ENCODE measurements around the gene HS6ST1. TPM values are rescaled to one million over a fixed set of nuclear protein-coding genes. Genes with fewer than 3 reads are reported as not detected.

The HS6ST1 gene
- total RNA-seq, 2 experiments from 2014 or later = 13.6 to 17.6 TPM

DNA sequence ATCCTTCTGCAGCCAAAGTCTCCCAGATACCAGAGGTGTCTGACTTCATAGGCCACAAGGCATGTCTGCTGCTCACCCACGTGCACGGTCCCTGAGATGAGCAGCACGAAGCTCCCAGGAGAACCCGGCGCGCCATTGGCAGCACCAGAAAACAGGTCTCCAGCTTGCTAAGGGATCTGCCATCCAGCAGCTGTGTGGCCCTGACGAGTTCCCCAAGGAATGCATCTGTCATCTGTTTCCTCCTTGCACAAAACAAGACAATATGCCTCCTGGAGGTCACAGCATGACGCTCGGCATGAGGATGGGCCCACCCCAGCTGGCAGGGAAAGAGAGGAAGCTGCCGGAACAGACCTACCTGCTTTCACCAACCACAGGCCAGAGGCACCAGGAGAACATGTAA, 29.2 kb downstream of the HS6ST1 start:
- DNase-seq (ENCODE audit: low spot score) = no peak

DNA sequence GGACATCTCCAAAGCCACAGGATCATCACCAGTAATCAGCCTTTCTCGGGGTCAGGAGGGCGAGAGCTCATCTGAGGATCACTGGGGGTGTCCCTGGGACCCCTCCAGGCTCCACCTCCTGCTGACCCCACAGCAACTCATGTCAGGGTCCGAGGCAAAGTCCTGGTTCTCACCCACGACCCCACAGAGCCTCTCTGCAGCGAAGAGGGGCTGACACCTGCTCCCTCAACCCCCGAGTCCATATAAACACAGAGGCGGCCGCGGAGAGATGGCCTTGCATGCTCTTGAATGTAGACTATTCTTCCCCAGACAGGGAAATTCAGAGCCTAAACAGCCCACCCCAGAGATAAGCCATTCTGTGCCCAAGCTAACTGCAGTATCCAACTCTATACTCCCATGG, 29.9 kb downstream of the HS6ST1 start:
- Histone ChIP-seq H3K4me2 (ENCODE audit: low read length) (no peak overlapping the region), H3K27ac (ENCODE audit: low read depth, low read length, poor library complexity, severe bottlenecking) (no peak overlapping the region), H3K9me2 (ENCODE audit: insufficient read depth, low read length) (no peaks in the 10 kb centered on the region), H3K4me3 (ENCODE audit: low read depth, low read length, poor library complexity, severe bottlenecking) (no peak overlapping the region), H2AFZ (ENCODE audit: low read length) (no peak overlapping the region), H3K79me2 (ENCODE audit: insufficient read depth, low read depth, low read length) (no peaks in the 10 kb centered on the region), H4K20me1 (ENCODE audit: insufficient read depth, low read length) (no peaks in the 10 kb centered on the region), H3K9me3 (ENCODE audit: low read length) (no peaks in the 10 kb centered on the region), H3K4me1 (ENCODE audit: insufficient read depth, low read length, poor library complexity, severe bottlenecking) (no peaks in the 10 kb centered on the region), H3K36me3 (ENCODE audit: insufficient read depth, low read length) (no peaks in the 10 kb centered on the region)
- intact Hi-C loops (cut with micrococcal nuclease; ENCODE audit: unreplicated experiment) = no loop called here
- TF ChIP-seq, protein P1, sequence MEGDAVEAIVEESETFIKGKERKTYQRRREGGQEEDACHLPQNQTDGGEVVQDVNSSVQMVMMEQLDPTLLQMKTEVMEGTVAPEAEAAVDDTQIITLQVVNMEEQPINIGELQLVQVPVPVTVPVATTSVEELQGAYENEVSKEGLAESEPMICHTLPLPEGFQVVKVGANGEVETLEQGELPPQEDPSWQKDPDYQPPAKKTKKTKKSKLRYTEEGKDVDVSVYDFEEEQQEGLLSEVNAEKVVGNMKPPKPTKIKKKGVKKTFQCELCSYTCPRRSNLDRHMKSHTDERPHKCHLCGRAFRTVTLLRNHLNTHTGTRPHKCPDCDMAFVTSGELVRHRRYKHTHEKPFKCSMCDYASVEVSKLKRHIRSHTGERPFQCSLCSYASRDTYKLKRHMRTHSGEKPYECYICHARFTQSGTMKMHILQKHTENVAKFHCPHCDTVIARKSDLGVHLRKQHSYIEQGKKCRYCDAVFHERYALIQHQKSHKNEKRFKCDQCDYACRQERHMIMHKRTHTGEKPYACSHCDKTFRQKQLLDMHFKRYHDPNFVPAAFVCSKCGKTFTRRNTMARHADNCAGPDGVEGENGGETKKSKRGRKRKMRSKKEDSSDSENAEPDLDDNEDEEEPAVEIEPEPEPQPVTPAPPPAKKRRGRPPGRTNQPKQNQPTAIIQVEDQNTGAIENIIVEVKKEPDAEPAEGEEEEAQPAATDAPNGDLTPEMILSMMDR (conservative IDR thresholded peaks at IDR 0.05; ENCODE audit: low read length) = no peak
- DNase-seq (ENCODE audit: low spot score) = no peak
- no TSS peak for BruUV-seq (replicated peaks)
- CTCF ChIA-PET (ENCODE audit: unreplicated experiment) = no interaction called here
- POLR2A ChIA-PET = no interaction called here

More for the DNA sequence above, 29.2 kb downstream of the HS6ST1 start:
- Histone ChIP-seq H4K20me1 (ENCODE audit: insufficient read depth, low read length) (no peaks in the 10 kb centered on the region), H3K9me3 (ENCODE audit: low read length) (no peaks in the 10 kb centered on the region), H3K9me2 (ENCODE audit: insufficient read depth, low read length) (no peaks in the 10 kb centered on the region), H3K4me3 (ENCODE audit: low read depth, low read length, poor library complexity, severe bottlenecking) (no peak overlapping the region), H3K79me2 (ENCODE audit: insufficient read depth, low read depth, low read length) (no peaks in the 10 kb centered on the region), H3K4me2 (ENCODE audit: low read length) (no peak overlapping the region), H3K36me3 (ENCODE audit: insufficient read depth, low read length) (no peaks in the 10 kb centered on the region), H3K4me1 (ENCODE audit: insufficient read depth, low read length, poor library complexity, severe bottlenecking) (no peaks in the 10 kb centered on the region), H2AFZ (ENCODE audit: low read length) (no peak overlapping the region), H3K27ac (ENCODE audit: low read depth, low read length, poor library complexity, severe bottlenecking) (no peak overlapping the region)
- no TSS peak for BruUV-seq (replicated peaks)
- intact Hi-C loops (cut with micrococcal nuclease; ENCODE audit: unreplicated experiment) = no loop called here
- CTCF ChIA-PET (ENCODE audit: unreplicated experiment) = no interaction called here
- POLR2A ChIA-PET = no interaction called here
- no peak for TF ChIP-seq EZH2phosphoT487 (IDR thresholded peaks at IDR 0.05; ENCODE audit: borderline replicate concordance, low read depth, low read length)
- TF ChIP-seq, protein P1 (conservative IDR thresholded peaks at IDR 0.05; ENCODE audit: low read length) = no peak

DNA sequence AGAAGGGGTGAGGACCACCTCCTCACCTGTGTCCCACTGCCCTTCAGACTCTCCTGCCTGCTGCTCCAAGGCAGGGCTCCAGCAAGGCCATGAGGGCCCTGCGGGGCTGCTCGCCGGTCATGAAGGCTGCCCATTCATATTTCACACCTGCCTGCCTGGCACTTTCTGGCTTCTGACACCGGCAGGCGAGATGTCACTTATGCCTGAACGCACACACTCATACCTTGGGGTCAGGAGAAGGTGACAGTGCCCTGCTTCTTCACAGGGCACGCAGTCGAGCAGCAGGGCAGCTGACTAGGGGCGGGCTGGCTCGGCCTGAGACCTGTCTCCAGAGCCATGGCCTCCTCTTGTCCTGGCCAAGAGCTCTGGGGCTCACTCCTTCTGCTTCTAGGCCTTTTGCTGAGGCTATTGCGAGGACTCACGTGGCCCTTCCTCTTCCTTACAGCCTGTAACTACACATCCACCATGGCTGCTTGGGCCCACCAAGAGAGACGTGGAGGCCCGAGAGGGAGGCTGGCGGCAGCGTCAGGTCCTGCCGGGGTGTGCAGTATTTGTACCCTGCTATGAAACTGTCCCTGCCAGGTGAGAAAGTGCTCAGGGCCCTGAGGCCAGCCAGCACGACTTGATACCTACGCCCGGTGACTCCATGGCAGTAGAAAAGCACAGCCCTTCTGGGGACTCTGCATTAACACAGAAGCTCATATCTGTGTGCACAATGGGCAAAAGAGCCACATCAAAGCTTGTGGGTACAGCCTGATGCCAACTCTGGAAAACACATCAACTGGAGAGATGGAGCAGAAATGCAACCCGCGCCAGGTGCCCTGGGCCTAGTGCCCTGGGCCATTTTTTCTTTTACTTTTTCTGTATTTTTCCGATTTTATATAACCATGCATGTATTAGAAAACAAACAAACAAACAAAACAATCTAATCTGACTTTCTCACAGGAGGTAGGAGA, 30.6 kb downstream of the HS6ST1 start:
- Histone ChIP-seq H4K20me1 (ENCODE audit: insufficient read depth, low read length) (no peaks in the 10 kb centered on the region), H3K27ac (ENCODE audit: low read depth, low read length, poor library complexity, severe bottlenecking) (no peak overlapping the region), H3K4me1 (ENCODE audit: insufficient read depth, low read length, poor library complexity, severe bottlenecking) (no peaks in the 10 kb centered on the region), H3K79me2 (ENCODE audit: insufficient read depth, low read depth, low read length) (no peaks in the 10 kb centered on the region), H3K4me3 (ENCODE audit: low read depth, low read length, poor library complexity, severe bottlenecking) (no peak overlapping the region), H3K36me3 (ENCODE audit: insufficient read depth, low read length) (no peaks in the 10 kb centered on the region), H3K4me2 (ENCODE audit: low read length) (no peak overlapping the region), H3K9me3 (ENCODE audit: low read length) (no peaks in the 10 kb centered on the region), H3K9me2 (ENCODE audit: insufficient read depth, low read length) (no peaks in the 10 kb centered on the region), H2AFZ (ENCODE audit: low read length) (no peak overlapping the region)
- no peak for DNase-seq (ENCODE audit: low spot score)
- ChIA-PET POLR2A (no interaction called here), CTCF (ENCODE audit: unreplicated experiment) (no interaction called here)
- no TSS peak for BruUV-seq (replicated peaks)
- TF ChIP-seq EZH2phosphoT487 (IDR thresholded peaks at IDR 0.05; ENCODE audit: borderline replicate concordance, low read depth, low read length) = no peak
- TF ChIP-seq, protein P1 (conservative IDR thresholded peaks at IDR 0.05; ENCODE audit: low read length) = no peak
- intact Hi-C loops (cut with micrococcal nuclease; ENCODE audit: unreplicated experiment) = no loop called here
